CD14-positive monocyte (primary cell): ENCODE results near the gene IL1RAPL1. TPM values are rescaled to one million over a fixed set of nuclear protein-coding genes. Genes with fewer than 3 reads are reported as not detected.
A peak's percentile ranks its signal among the peaks of the same experiment; 100 is the strongest.

Experiments used
- DNase-seq, 3 donors: peaks; one replicate each; pipeline ENCODE4 v3.0.0-alpha.2; 2011 to 2022
- H2AFZ ChIP-seq: 2 replicates; pipeline ENCODE4 v1.6.0; 2012; ENCODE audit warnings: mild to moderate bottlenecking, low read depth, low read length, inconsistent platforms; ENCODE audit not compliant: insufficient read depth, poor library complexity, severe bottlenecking
- H3K27ac ChIP-seq, 2 donors: 1 replicate in 1 of 2; 2 replicates in 1 of 2; pipeline ENCODE4 v1.5.1; 2012 to 2013; ENCODE audit warnings: low read length in 2 of 2, control low read depth in 1 of 2, inconsistent platforms in 1 of 2, low read depth in 1 of 2, mild to moderate bottlenecking in 1 of 2
- H3K27me3 ChIP-seq, 2 donors: one replicate each; pipeline versions ENCODE4 v1.6.0 to v1.6.1; 2011 to 2013; ENCODE audit warnings: low read length in 2 of 2; ENCODE audit not compliant: control insufficient read depth in 2 of 2, insufficient read depth in 2 of 2
- H3K36me3 ChIP-seq, 2 donors: replicated peaks in 1 of 2; 1 replicate in 1 of 2; 2 replicates in 1 of 2; pipeline versions ENCODE4 v1.5.1 to v1.6.1; 2012 to 2013; ENCODE audit warnings: low read length in 2 of 2, control low read depth in 1 of 2, inconsistent platforms in 1 of 2, mild to moderate bottlenecking in 1 of 2; ENCODE audit not compliant: insufficient read depth in 2 of 2, control insufficient read depth in 1 of 2
- H3K4me1 ChIP-seq, 2 donors: 1 replicate in 1 of 2; 2 replicates in 1 of 2; pipeline versions ENCODE4 v1.5.1 to v1.6.1; 2012 to 2013; ENCODE audit warnings: low read length in 2 of 2, control low read depth in 1 of 2, inconsistent platforms in 1 of 2, mild to moderate bottlenecking in 1 of 2, moderate library complexity in 1 of 2; ENCODE audit not compliant: insufficient read depth in 2 of 2, control insufficient read depth in 1 of 2
- H3K4me2 ChIP-seq: replicated peaks from 2 replicates; pipeline ENCODE3; 2012; ENCODE audit warnings: low read length, moderate library complexity, mild to moderate bottlenecking; ENCODE audit not compliant: poor library complexity, severe bottlenecking; ENCODE audit errors: extremely low read depth
- H3K4me3 ChIP-seq, 3 experiments: fragments of 200-600 bp in 1 of 3; sonication (generic) in 1 of 3; replicated peaks in 1 of 3; 1 replicate in 2 of 3; 2 replicates in 1 of 3; pipeline ENCODE4 v1.5.1; 2011 to 2013; ENCODE audit warnings: low read length in 3 of 3, mild to moderate bottlenecking in 3 of 3, control low read depth in 2 of 3, low read depth in 2 of 3, inconsistent platforms in 1 of 3, moderate library complexity in 1 of 3
- H3K79me2 ChIP-seq: 2 replicates; pipeline ENCODE4 v1.6.0; 2012; ENCODE audit warnings: mild to moderate bottlenecking, control low read depth, inconsistent platforms, low read length, moderate library complexity; ENCODE audit not compliant: insufficient read depth
- H3K9ac ChIP-seq: 2 replicates; pipeline ENCODE4 v1.6.0; 2017; ENCODE audit warnings: low read length, mild to moderate bottlenecking; ENCODE audit not compliant: insufficient read depth, poor library complexity, severe bottlenecking
- H3K9me3 ChIP-seq, 2 donors: replicated peaks in 1 of 2; 1 replicate in 1 of 2; 2 replicates in 1 of 2; pipeline versions ENCODE4 v1.5.1 to v1.6.1; 2012 to 2013; ENCODE audit warnings: low read length in 2 of 2, control low read depth in 1 of 2; ENCODE audit not compliant: control insufficient read depth in 1 of 2, insufficient read depth in 1 of 2
- H4K20me1 ChIP-seq: 2 replicates; pipeline ENCODE4 v1.6.0; 2012; ENCODE audit warnings: mild to moderate bottlenecking, low read length, control low read depth, moderate library complexity; ENCODE audit not compliant: insufficient read depth
- H3K27ac Mint-ChIP-seq, 7 donors: one replicate each; pipeline ENCODE4 v1.8.0; 2020; ENCODE audit warnings: mild to moderate bottlenecking in 7 of 7, mixed read lengths in 7 of 7, moderate library complexity in 6 of 7, inconsistent platforms in 2 of 7
- H3K27me3 Mint-ChIP-seq, 3 donors: one replicate each; pipeline ENCODE4 v1.8.0; 2021 to 2022; ENCODE audit warnings: low read depth in 3 of 3, mild to moderate bottlenecking in 3 of 3, mixed read lengths in 3 of 3, moderate library complexity in 3 of 3, inconsistent platforms in 1 of 3
- H3K36me3 Mint-ChIP-seq, 2 donors: one replicate each; pipeline ENCODE4 v1.8.0; 2020; ENCODE audit warnings: mixed read lengths in 2 of 2, inconsistent platforms in 1 of 2, mild to moderate bottlenecking in 1 of 2
- H3K4me1 Mint-ChIP-seq: one replicate; pipeline ENCODE4 v1.8.0; 2020; ENCODE audit warnings: mild to moderate bottlenecking, mixed read lengths
- H3K4me3 Mint-ChIP-seq, 2 donors: one replicate each; pipeline ENCODE4 v1.8.0; 2020; ENCODE audit warnings: mild to moderate bottlenecking in 2 of 2, mixed read lengths in 2 of 2, moderate library complexity in 1 of 2
- H3K9me3 Mint-ChIP-seq, 7 donors: one replicate each; pipeline ENCODE4 v1.8.0; 2020 to 2022; ENCODE audit warnings: mixed read lengths in 7 of 7, mild to moderate bottlenecking in 6 of 7, moderate library complexity in 6 of 7, inconsistent platforms in 2 of 7
- CTCF ChIP-seq: fragments of 200-600 bp; IDR thresholded peaks from one replicate; pipeline ENCODE4 v1.8.0; 2022; ENCODE audit warnings: antibody characterized with exemption, mild to moderate bottlenecking
- WGBS: methylation state at CpG from one replicate; pipeline ENCODE4 v1.1.5; 2013; ENCODE audit warnings: missing lambda C conversion rate; ENCODE audit not compliant: insufficient coverage; 5-methylcytosine and 5-hydroxymethylcytosine counted together
- intact Hi-C, 2 donors: fragments of 100-400 bp; cut with micrococcal nuclease; formaldehyde crosslinking; loops; one replicate each; pipeline versions ENCODE4 v1.15.0 to v1.15.1; 2023
- polyA plus RNA-seq, 3 donors: library from polyadenylated mRNA; depleted of rRNA in 1 of 3; unstranded in 2 of 3; stranded (reverse) in 1 of 3; fragments of 300-500 nt in 2 of 3; fragments of >200 nt in 1 of 3; fragmentation: Illumina TruSeq in 2 of 3; gene quantifications; 1 replicate in 2 of 3; 2 replicates in 1 of 3; pipeline ENCODE4 v1.2.3, GENCODE V29; 2012 to 2021

IL1RAPL1 gene
- polyA plus RNA-seq, 3 donors: not detected

- no peak overlapping the region for H3K4me3 Mint-ChIP-seq
- Histone ChIP-seq H3K9me3 (no peaks in the 10 kb centered on the region), H3K9ac (no peak overlapping the region), H3K79me2 (no peaks in the 10 kb centered on the region), H3K4me3 (no peak overlapping the region), H3K27ac (no peak overlapping the region), H3K36me3 (no peaks in the 10 kb centered on the region), H3K4me2 (no peak overlapping the region), H4K20me1 (no peaks in the 10 kb centered on the region), H3K27me3 (no peaks in the 10 kb centered on the region), H3K4me1 (no peaks in the 10 kb centered on the region), H2AFZ (no peak overlapping the region)
- peaks cover 0 to 1% (median 0%) of the 10 kb centered on the region in 7 donors for H3K9me3 Mint-ChIP-seq
- no peak for DNase-seq
- H3K4me1 Mint-ChIP-seq: no peaks in the 10 kb centered on the region
- TF ChIP-seq CTCF: no peak
- H3K27ac Mint-ChIP-seq: no peak overlapping the region
- intact Hi-C loops: no loop called here
- H3K36me3 Mint-ChIP-seq: no peaks in the 10 kb centered on the region
- H3K27me3 Mint-ChIP-seq: no peaks in the 10 kb centered on the region
- no CpG with 5 or more reads among the region's 4 CpGs for WGBS
These were observed 1324.4 kb downstream of the IL1RAPL1 start for GRCh38 chrX:29911673-29912072.

GRCh38 chrX:29913647-29914046, 1326.4 kb downstream of the IL1RAPL1 start:
- Mint-ChIP-seq H3K9me3 (peaks cover 0 to 1% (median 0%) of the 10 kb centered on the region in 7 donors), H3K4me3 (no peak overlapping the region), H3K36me3 (no peaks in the 10 kb centered on the region), H3K27me3 (no peaks in the 10 kb centered on the region), H3K4me1 (no peaks in the 10 kb centered on the region), H3K27ac (peak overlapping the region in 1 of 7 donors; percentile 26)
- Histone ChIP-seq H3K4me2 (no peak overlapping the region), H3K9ac (no peak overlapping the region), H3K4me3 (no peak overlapping the region), H4K20me1 (no peaks in the 10 kb centered on the region), H3K27me3 (no peaks in the 10 kb centered on the region), H3K79me2 (no peaks in the 10 kb centered on the region), H3K27ac (no peak overlapping the region), H3K9me3 (no peaks in the 10 kb centered on the region), H2AFZ (no peak overlapping the region), H3K4me1 (no peaks in the 10 kb centered on the region), H3K36me3 (no peaks in the 10 kb centered on the region)
- no peak for DNase-seq
- no peak for TF ChIP-seq CTCF
- intact Hi-C loops: no loop called here
- 80% methylated on average over 1 of the region's 6 CpGs for WGBS
